Left renal cortex interstitium (tissue), 4 donors: ENCODE results near the gene SLC31A1. TPM values are rescaled to one million over a fixed set of nuclear protein-coding genes. Genes with fewer than 3 reads are reported as not detected.

Source experiments
- DNase-seq, 4 donors: peaks; one replicate each; pipeline ENCODE4 v3.0.0-alpha.2; 2013; ENCODE audit warnings: low read depth in 4 of 4, low spot score in 2 of 4, missing footprints in 1 of 4
- polyA plus RNA-seq, 4 donors: library from polyadenylated mRNA; unstranded; fragments of 120-200 nt; gene quantifications; one replicate each; pipeline ENCODE4 v1.2.1, GENCODE V29; 2013; ENCODE audit not compliant: insufficient read length in 4 of 4

Gene SLC31A1
- polyA plus RNA-seq, 4 donors = 19.7 to 27.2 (median 23.8) TPM

- DNase-seq = no peak
These were observed 80.2 kb downstream of the SLC31A1 start for GRCh38 chr9:113301548-113301947.

- no peak for DNase-seq
These were observed 81.6 kb downstream of the SLC31A1 start, which contains the start of gene RNF183 for GRCh38 chr9:113302792-113303418. RNF183 (minus strand) TSS chr9:113303376; CDS start chr9:113298184, 5,192 bp downstream.

DNA sequence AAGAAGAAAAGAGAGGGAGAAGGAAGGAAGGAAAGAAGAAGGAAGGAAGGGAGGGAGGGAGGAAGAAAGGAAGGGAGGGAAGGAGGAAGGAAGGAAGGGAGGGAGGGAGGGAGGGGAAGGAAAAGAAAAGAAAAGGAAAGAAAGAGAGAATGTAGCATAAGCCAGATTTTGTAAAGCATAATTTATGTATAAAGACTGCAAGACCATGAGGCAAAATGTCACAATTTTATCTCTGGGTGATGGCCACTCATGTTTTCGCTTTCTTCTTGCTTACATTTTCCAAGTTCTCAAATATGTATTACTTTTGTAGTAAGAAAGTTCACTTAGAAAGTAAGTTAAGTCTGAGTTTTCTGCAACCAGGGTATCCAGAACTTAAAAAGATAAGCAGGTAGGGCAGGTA lies 85.2 kb downstream of the SLC31A1 start:
- DNase-seq = no peak

DNA sequence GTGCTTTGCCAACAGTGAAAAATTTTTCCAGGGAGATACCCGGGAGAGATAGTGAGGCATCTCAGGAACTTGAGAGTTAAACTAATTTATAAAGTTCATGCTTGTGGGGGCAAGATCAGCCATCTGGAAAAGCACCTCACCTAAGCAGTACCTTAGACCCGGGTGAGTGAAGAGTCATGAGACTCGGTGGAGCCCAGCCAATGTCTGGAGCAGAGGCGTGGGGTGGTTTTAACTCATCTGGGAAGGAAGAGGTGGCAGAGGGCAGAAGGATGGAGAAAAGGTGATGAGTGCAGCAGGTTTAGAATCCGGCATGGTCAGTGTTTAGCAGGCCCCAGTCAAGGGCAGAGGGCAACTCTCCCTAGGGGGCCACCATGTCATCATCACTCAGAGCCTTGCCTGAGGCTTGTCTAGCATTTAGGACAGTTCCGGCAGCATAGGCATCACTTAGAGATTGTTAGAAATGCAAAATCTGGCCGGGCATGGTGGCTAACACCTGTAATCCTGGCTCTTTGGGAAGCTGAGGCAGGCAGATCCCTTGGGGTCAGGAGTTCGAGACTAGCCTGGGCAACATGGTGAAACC lies 86.1 kb downstream of the SLC31A1 start:
- DNase-seq = no peak

GRCh38 chr9:113309204-113309813 lies 88.0 kb downstream of the SLC31A1 start:
- DNase-seq = no peak

GRCh38 chr9:113310538-113310937 lies 89.2 kb downstream of the SLC31A1 start:
- no peak for DNase-seq

- DNase-seq = no peak
These were observed 90.6 kb downstream of the SLC31A1 start for GRCh38 chr9:113311961-113312360.

DNA sequence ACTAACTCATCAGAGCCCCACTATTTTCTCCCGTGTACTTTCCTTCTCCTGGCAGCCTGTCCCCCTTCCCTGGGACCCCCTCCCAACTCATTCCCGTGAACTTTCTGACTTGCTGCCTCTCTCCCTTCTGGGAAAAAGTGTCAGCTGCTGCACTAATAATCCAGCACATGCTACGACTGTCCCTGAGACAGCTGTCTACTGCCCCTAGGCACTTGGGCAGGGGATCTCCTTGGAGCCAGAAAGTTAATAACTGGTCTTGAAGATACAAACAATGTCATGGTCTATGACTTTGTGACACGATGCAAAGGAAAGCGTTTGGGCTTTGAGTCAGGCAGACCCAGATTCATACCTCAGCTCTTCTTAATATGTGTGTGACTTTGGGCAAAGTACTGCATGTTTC lies 91.9 kb downstream of the SLC31A1 start:
- no peak for DNase-seq

Other genes with a start within 250 kb of the SLC31A1 start
- 10 to 100 TPM in 1 of 4 donors, 1 to 10 TPM in 3; 9.6 to 10.1 (median 9.9) TPM for gene ZNF883, start 209.4 kb upstream of the SLC31A1 start, polyA plus RNA-seq
- gene ZFP37, start 164.8 kb upstream of the SLC31A1 start, polyA plus RNA-seq = 10 to 100 TPM; 10.4 to 15.0 (median 12.1) TPM
- gene SLC31A2, start 70.5 kb upstream of the SLC31A1 start, polyA plus RNA-seq = 1 to 10 TPM; 2.7 to 4.5 (median 3.7) TPM
- 10 to 100 TPM; 25.8 to 33.6 (median 30.4) TPM for gene FKBP15, start 267 bp upstream of the SLC31A1 start, polyA plus RNA-seq
- gene CDC26, start 54.0 kb downstream of the SLC31A1 start, polyA plus RNA-seq = 10 to 100 TPM; 37.3 to 42.9 (median 39.6) TPM
- 10 to 100 TPM; 30.9 to 44.2 (median 36.2) TPM for gene PRPF4, start 54.1 kb downstream of the SLC31A1 start, polyA plus RNA-seq
- gene RNF183, start 81.8 kb downstream of the SLC31A1 start, polyA plus RNA-seq = 1 to 10 TPM; 6.1 to 7.1 (median 6.8) TPM
- gene WDR31, start 118.7 kb downstream of the SLC31A1 start, polyA plus RNA-seq = 1 to 10 TPM; 6.2 to 8.5 (median 7.3) TPM
- gene BSPRY, start 128.0 kb downstream of the SLC31A1 start, polyA plus RNA-seq = 10 to 100 TPM in 1 of 4 donors, 1 to 10 TPM in 3; 8.9 to 11.1 (median 9.3) TPM
- gene HDHD3, start 155.4 kb downstream of the SLC31A1 start, polyA plus RNA-seq = 10 to 100 TPM; 31.3 to 49.3 (median 38.1) TPM
- 10 to 100 TPM; 37.0 to 54.5 (median 47.6) TPM for gene ALAD, start 179.7 kb downstream of the SLC31A1 start, polyA plus RNA-seq
- gene POLE3, start 189.1 kb downstream of the SLC31A1 start, polyA plus RNA-seq = 10 to 100 TPM; 61.5 to 68.1 (median 65.2) TPM
- 1 to 10 TPM in 2 of 4 donors, under 1 TPM in 2; 0.65 to 1.1 (median 0.95) TPM for gene C9orf43, start 189.2 kb downstream of the SLC31A1 start, polyA plus RNA-seq
- gene RGS3, start 242.2 kb downstream of the SLC31A1 start, polyA plus RNA-seq = 10 to 100 TPM; 41.3 to 52.9 (median 47.4) TPM